ENCODE data around the gene RTN3. TPM values are rescaled to one million over a fixed set of nuclear protein-coding genes. Genes with fewer than 3 reads are reported as not detected.

Gene RTN3
- total and polyA plus RNA-seq, 9 of the 15 experiments (the other 6 are each of a cell fraction or from before 2014, with no cell fraction given): 41.6 to 169 (median 93.5) TPM

- TF ChIP-seq MGA (IDR thresholded peaks at IDR 0.05) (peak; percentile 90), SMARCC2 (IDR thresholded peaks at IDR 0.05; ENCODE audit: low read depth) (0 out of 2 replicates have a peak, but pooled peaks have one; percentile 54), TRIM28 (IDR thresholded peaks at IDR 0.05) (0 out of 2 replicates have a peak, but pooled peaks have one; percentile 54), NR2C2 (CRISPR knock-in tag; IDR thresholded peaks at IDR 0.05) (no peak), NR2C2 (tag; IDR thresholded peaks at IDR 0.05) (peak; percentile 56), ILK (tag; IDR thresholded peaks at IDR 0.05; ENCODE audit: borderline replicate concordance, low read depth) (no peak), C11orf30 (IDR thresholded peaks at IDR 0.05; ENCODE audit: low read depth) (no peak), RUNX1 (IDR thresholded peaks at IDR 0.05; ENCODE audit: low read depth) (no peak), NUFIP1 (IDR thresholded peaks at IDR 0.05; ENCODE audit: partially characterized antibody) (no peak), EP400 (IDR thresholded peaks at IDR 0.05) (no peak), NFYB (IDR thresholded peaks at IDR 0.05; ENCODE audit: extremely low read depth, insufficient read length) (peak; percentile 64), ID3 (CRISPR knock-in tag; IDR thresholded peaks at IDR 0.05) (no peak), ID3 (tag; IDR thresholded peaks at IDR 0.05) (peak; percentile 55; the same call in 1 of the 2 replicates), MAX (CRISPR knock-in tag; IDR thresholded peaks at IDR 0.05) (peak; percentile 57; the same call in 1 of the 2 replicates), SMARCE1 (IDR thresholded peaks at IDR 0.05) (peak; percentile 76)
These were observed 121.5 kb downstream of the RTN3 start (continued) for GRCh38 chr11:63802637-63803414.

Measured in K562 (cell line).